Trophoblast cell (in vitro differentiated cells and primary cell): ENCODE measurements around the gene DNAJC6.

Experiments
- DNase-seq, 2 donors: peaks; one replicate each; pipeline ENCODE4 v3.0.0-alpha.2; 2016
- H2AFZ ChIP-seq: 2 replicates; pipeline ENCODE4 v1.6.1; 2013; ENCODE audit warnings: low read length, moderate library complexity, mild to moderate bottlenecking; ENCODE audit not compliant: insufficient read depth, poor library complexity
- H2AK5ac ChIP-seq: 2 replicates; pipeline ENCODE4 v1.6.1; 2013; ENCODE audit warnings: mild to moderate bottlenecking, low read length
- H2BK120ac ChIP-seq: 2 replicates; pipeline ENCODE4 v1.6.1; 2013; ENCODE audit warnings: low read length, mild to moderate bottlenecking, moderate library complexity; ENCODE audit not compliant: insufficient read depth, poor library complexity
- H2BK12ac ChIP-seq: 2 replicates; pipeline ENCODE4 v1.6.1; 2013; ENCODE audit warnings: mild to moderate bottlenecking, low read length, moderate library complexity
- H2BK5ac ChIP-seq: 2 replicates; pipeline ENCODE4 v1.6.1; 2013; ENCODE audit warnings: low read length, low read depth, moderate library complexity, mild to moderate bottlenecking; ENCODE audit not compliant: poor library complexity
- H3K14ac ChIP-seq: 2 replicates; pipeline ENCODE4 v1.6.1; 2013; ENCODE audit warnings: mild to moderate bottlenecking, low read length
- H3K18ac ChIP-seq: 2 replicates; pipeline ENCODE4 v1.6.1; 2013; ENCODE audit warnings: mild to moderate bottlenecking, low read length
- H3K23ac ChIP-seq: 2 replicates; pipeline ENCODE4 v1.6.1; 2013; ENCODE audit warnings: low read length
- H3K27ac ChIP-seq: 2 replicates; pipeline ENCODE4 v1.5.1; 2013; ENCODE audit warnings: low read depth, mild to moderate bottlenecking, inconsistent platforms, low read length, moderate library complexity
- H3K27me3 ChIP-seq: 2 replicates; pipeline ENCODE4 v1.6.1; 2013; ENCODE audit warnings: inconsistent platforms, mild to moderate bottlenecking, low read length, moderate library complexity; ENCODE audit not compliant: insufficient read depth
- H3K36me3 ChIP-seq, 2 experiments: 1 replicate in 1 of 2; 2 replicates in 1 of 2; pipeline ENCODE4 v1.6.1; 2013; ENCODE audit warnings: low read length in 2 of 2, mild to moderate bottlenecking in 2 of 2, moderate library complexity in 1 of 2; ENCODE audit not compliant: insufficient read depth in 2 of 2, control insufficient read depth in 1 of 2
- H3K4ac ChIP-seq: 2 replicates; pipeline ENCODE4 v1.6.1; 2013; ENCODE audit warnings: low read depth, mild to moderate bottlenecking, low read length, moderate library complexity
- H3K4me1 ChIP-seq, 2 experiments: 1 replicate in 1 of 2; 2 replicates in 1 of 2; pipeline ENCODE4 v1.6.1; 2013; ENCODE audit warnings: low read length in 2 of 2, mild to moderate bottlenecking in 2 of 2, moderate library complexity in 1 of 2; ENCODE audit not compliant: insufficient read depth in 2 of 2, control insufficient read depth in 1 of 2
- H3K4me2 ChIP-seq: 2 replicates; pipeline ENCODE4 v1.6.1; 2013; ENCODE audit warnings: inconsistent platforms, mild to moderate bottlenecking, low read length, moderate library complexity
- H3K4me3 ChIP-seq: 2 replicates; pipeline ENCODE4 v1.5.1; 2013; ENCODE audit warnings: mild to moderate bottlenecking, low read depth, low read length, inconsistent platforms
- H3K79me1 ChIP-seq: one replicate; pipeline ENCODE4 v1.6.1; 2013; ENCODE audit warnings: low read length
- H3K79me2 ChIP-seq: 2 replicates; pipeline ENCODE4 v1.6.1; 2013; ENCODE audit warnings: low read length, mild to moderate bottlenecking; ENCODE audit not compliant: control insufficient read depth, insufficient read depth, poor library complexity
- H3K9ac ChIP-seq: 2 replicates; pipeline ENCODE4 v1.6.1; 2013; ENCODE audit warnings: mild to moderate bottlenecking, low read length
- H3K9me3 ChIP-seq: 2 replicates; pipeline ENCODE4 v1.6.1; 2013; ENCODE audit warnings: low read depth, mild to moderate bottlenecking, control low read depth, inconsistent platforms, low read length; ENCODE audit not compliant: insufficient read depth
- H4K12ac ChIP-seq: 2 replicates; pipeline ENCODE4 v1.6.1; 2013; ENCODE audit warnings: low read depth, mild to moderate bottlenecking, low read length, moderate library complexity
- H4K8ac ChIP-seq: 2 replicates; pipeline ENCODE4 v1.6.1; 2013; ENCODE audit warnings: low read depth, mild to moderate bottlenecking, low read length, moderate library complexity
- H4K91ac ChIP-seq: one replicate; pipeline ENCODE4 v1.6.1; 2013; ENCODE audit warnings: low read depth, mild to moderate bottlenecking, low read length, moderate library complexity
- WGBS: extraction: QIAGEN DNeasy Blood & Tissue Kit; methylation state at CpG from one replicate; pipeline ENCODE4 v1.1.7; 2013; ENCODE audit warnings: missing lambda C conversion rate; ENCODE audit not compliant: insufficient read length, insufficient coverage; ENCODE audit errors: extremely low coverage; 5-methylcytosine and 5-hydroxymethylcytosine counted together

DNAJC6 gene

GRCh38 chr1:65422241-65423203 is 113.2 kb downstream of the DNAJC6 start:
- H3K14ac ChIP-seq, result no peak overlapping the region
- H3K9ac ChIP-seq, result no peak overlapping the region
- peaks cover 19 to 21% of the 10 kb centered on the region in 2 experiments for H3K4me1 ChIP-seq
- H3K79me2 ChIP-seq, result peaks cover 20% of the 10 kb centered on the region
- H3K27ac ChIP-seq, result no peak overlapping the region
- H3K79me1 ChIP-seq, result peaks cover 29% of the 10 kb centered on the region
- H3K9me3 ChIP-seq, result no peaks in the 10 kb centered on the region
- H3K4ac ChIP-seq, result peak overlapping the region; percentile 75
- no peaks in the 10 kb centered on the region for H3K27me3 ChIP-seq
- H2AK5ac ChIP-seq, result no peak overlapping the region
- peak overlapping the region; percentile 11 for H4K8ac ChIP-seq
- no CpG with 5 or more reads among the region's 12 CpGs for WGBS
- peak overlapping the region; percentile 74 for H4K12ac ChIP-seq
- H3K18ac ChIP-seq, result peak overlapping the region; percentile 5
- H2BK5ac ChIP-seq, result no peak overlapping the region
- H3K36me3 ChIP-seq, result peaks cover 8 to 14% of the 10 kb centered on the region in 2 experiments
- peak overlapping the region; percentile 8 for H2BK12ac ChIP-seq
- H2BK120ac ChIP-seq, result no peak overlapping the region
- peak; percentile 55 to 59 for DNase-seq
- H3K23ac ChIP-seq, result no peak overlapping the region
- H3K4me2 ChIP-seq, result peak overlapping the region; percentile 8
- no peak overlapping the region for H3K4me3 ChIP-seq
- H4K91ac ChIP-seq, result no peak overlapping the region
- H2AFZ ChIP-seq, result no peak overlapping the region

DNA sequence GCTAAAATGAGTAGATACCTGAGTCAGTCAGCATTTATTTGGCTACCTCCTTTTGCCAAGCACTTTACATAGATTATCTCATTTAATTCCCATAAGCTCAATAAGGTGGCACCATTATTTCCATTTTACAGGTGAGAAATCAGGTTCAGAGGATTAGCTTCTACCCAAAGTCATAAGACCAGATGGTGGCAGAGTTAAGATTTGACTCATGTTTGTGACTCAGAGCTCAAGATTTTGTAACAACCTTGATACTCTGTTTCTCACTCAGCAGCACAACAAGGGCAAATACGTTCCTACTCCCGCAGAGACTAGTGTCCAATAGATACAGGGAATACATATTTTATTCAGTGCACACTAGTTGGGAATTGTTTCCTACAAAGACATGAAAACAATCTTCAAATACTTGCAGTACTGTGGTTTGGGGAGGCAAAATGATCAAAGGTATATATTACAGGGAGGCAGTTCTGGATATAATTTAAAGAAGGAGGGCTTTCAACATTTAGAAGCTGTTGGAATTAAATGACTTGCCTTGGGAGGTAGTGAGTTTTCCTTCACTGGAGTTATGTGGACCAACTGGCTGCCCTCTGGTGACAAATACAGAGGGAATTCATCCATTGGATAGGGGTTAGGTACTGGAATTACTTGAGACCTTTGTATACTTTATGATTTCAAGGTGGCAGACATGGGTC is 114.7 kb downstream of the DNAJC6 start:
- Histone ChIP-seq H4K12ac (no peak overlapping the region), H3K4me2 (no peak overlapping the region), H3K9ac (no peak overlapping the region), H3K9me3 (no peaks in the 10 kb centered on the region), H2AK5ac (no peak overlapping the region), H2AFZ (no peak overlapping the region), H3K23ac (no peak overlapping the region), H2BK120ac (no peak overlapping the region), H3K4ac (no peak overlapping the region), H2BK5ac (no peak overlapping the region), H3K14ac (no peak overlapping the region), H3K79me1 (peaks cover 24% of the 10 kb centered on the region), H4K8ac (no peak overlapping the region), H4K91ac (no peak overlapping the region), H3K79me2 (peaks cover 20% of the 10 kb centered on the region), H3K27me3 (no peaks in the 10 kb centered on the region), H3K4me1 (peaks cover 19 to 20% of the 10 kb centered on the region in 2 experiments), H3K36me3 (peaks cover 8 to 14% of the 10 kb centered on the region in 2 experiments), H2BK12ac (no peak overlapping the region), H3K27ac (peak overlapping the region; percentile 59), H3K4me3 (no peak overlapping the region), H3K18ac (no peak overlapping the region)
- DNase-seq, result peak; percentile 64 to 90
- no CpG with 5 or more reads among the region's 2 CpGs for WGBS

- H3K79me2 ChIP-seq, result peaks cover 20% of the 10 kb centered on the region
- no peak overlapping the region for H3K4me2 ChIP-seq
- no peak overlapping the region for H3K4me3 ChIP-seq
- no CpG with 5 or more reads among the region's 1 CpG for WGBS
- no peaks in the 10 kb centered on the region for H3K9me3 ChIP-seq
- peak overlapping the region; percentile 20 for H3K4ac ChIP-seq
- no peak overlapping the region for H2BK120ac ChIP-seq
- H3K14ac ChIP-seq, result peak overlapping the region; percentile 53
- no peak overlapping the region for H2BK5ac ChIP-seq
- no peak overlapping the region for H4K8ac ChIP-seq
- peaks cover 8 to 14% of the 10 kb centered on the region in 2 experiments for H3K36me3 ChIP-seq
- peaks cover 19% of the 10 kb centered on the region in 2 experiments for H3K4me1 ChIP-seq
- H2AK5ac ChIP-seq, result no peak overlapping the region
- no peak overlapping the region for H4K91ac ChIP-seq
- H3K18ac ChIP-seq, result peak overlapping the region; percentile 29
- peak overlapping the region; percentile 61 for H2BK12ac ChIP-seq
- no peak for DNase-seq
- no peak overlapping the region for H2AFZ ChIP-seq
- no peak overlapping the region for H4K12ac ChIP-seq
- H3K23ac ChIP-seq, result no peak overlapping the region
- H3K9ac ChIP-seq, result no peak overlapping the region
- no peaks in the 10 kb centered on the region for H3K27me3 ChIP-seq
- H3K79me1 ChIP-seq, result peaks cover 21% of the 10 kb centered on the region
- peak overlapping the region; percentile 59 for H3K27ac ChIP-seq
Measured at GRCh38 chr1:65424573-65424889, 115.2 kb downstream of the DNAJC6 start.

GRCh38 chr1:65425006-65425405 is 115.7 kb downstream of the DNAJC6 start:
- no peak overlapping the region for H3K23ac ChIP-seq
- H2BK12ac ChIP-seq, result no peak overlapping the region
- H3K4me2 ChIP-seq, result no peak overlapping the region
- no peak overlapping the region for H4K91ac ChIP-seq
- H4K12ac ChIP-seq, result no peak overlapping the region
- no peak overlapping the region for H2AK5ac ChIP-seq
- H3K79me1 ChIP-seq, result peaks cover 17% of the 10 kb centered on the region
- H2AFZ ChIP-seq, result no peak overlapping the region
- H3K4me3 ChIP-seq, result no peak overlapping the region
- no peak overlapping the region for H3K27ac ChIP-seq
- no CpG with 5 or more reads among the region's 2 CpGs for WGBS
- no peak overlapping the region for H4K8ac ChIP-seq
- no peak for DNase-seq
- peaks cover 16% of the 10 kb centered on the region for H3K79me2 ChIP-seq
- no peak overlapping the region for H2BK120ac ChIP-seq
- H3K4me1 ChIP-seq, result peaks cover 19 to 22% of the 10 kb centered on the region in 2 experiments
- H2BK5ac ChIP-seq, result no peak overlapping the region
- no peaks in the 10 kb centered on the region for H3K27me3 ChIP-seq
- peaks cover 8 to 14% of the 10 kb centered on the region in 2 experiments for H3K36me3 ChIP-seq
- H3K9ac ChIP-seq, result no peak overlapping the region
- H3K4ac ChIP-seq, result no peak overlapping the region
- no peak overlapping the region for H3K18ac ChIP-seq
- H3K9me3 ChIP-seq, result no peaks in the 10 kb centered on the region
- no peak overlapping the region for H3K14ac ChIP-seq
